Thyroid gland (tissue), 4 donors: ENCODE data around the gene INCENP. TPM values are rescaled to one million over a fixed set of nuclear protein-coding genes. Genes with fewer than 3 reads are reported as not detected.

ENCODE experiments used
- DNase-seq, 2 donors: peaks; one replicate each; pipeline ENCODE4 v3.0.0-alpha.2; 2019
- H3K27ac ChIP-seq, 3 donors: fragments of 200-600 bp; sonication (generic); 1 replicate in 2 of 3; 2 replicates in 1 of 3; pipeline ENCODE4 v1.5.1; 2016 to 2019; ENCODE audit warnings: mild to moderate bottlenecking in 1 of 3, moderate library complexity in 1 of 3
- H3K27me3 ChIP-seq: fragments of 200-600 bp; sonication (generic); one replicate; pipeline ENCODE4 v1.5.1; 2019
- H3K36me3 ChIP-seq, 2 donors: fragments of 200-600 bp; sonication (generic); one replicate each; pipeline ENCODE4 v1.5.1; 2016 to 2019
- H3K4me1 ChIP-seq, 2 donors: fragments of 200-600 bp; sonication (generic); one replicate each; pipeline ENCODE4 v1.5.1; 2017 to 2019
- H3K4me3 ChIP-seq, 3 donors: fragments of 200-600 bp; sonication (generic); replicated peaks in 1 of 3; 1 replicate in 2 of 3; 2 replicates in 1 of 3; pipeline ENCODE4 v1.5.1; 2016; ENCODE audit warnings: mild to moderate bottlenecking in 1 of 3
- H3K9me3 ChIP-seq: fragments of 200-600 bp; sonication (generic); one replicate; pipeline ENCODE4 v1.5.1; 2017
- POLR2A ChIP-seq, 2 donors: fragments of 450-650 bp; IDR thresholded peaks; one replicate each; pipeline ENCODE4 v1.6.1; 2017; ENCODE audit warnings: antibody characterized with exemption in 2 of 2, mild to moderate bottlenecking in 2 of 2, moderate library complexity in 1 of 2
- WGBS, 2 donors: methylation state at CpG; one replicate each; pipeline ENCODE4 v1.1.5; 2017; 5-methylcytosine and 5-hydroxymethylcytosine counted together
- intact Hi-C: fragments of 100-400 bp; cut with DNase I; formaldehyde crosslinking; loops from one replicate; pipeline ENCODE4 v1.15.1; 2023
- total RNA-seq, 4 donors: library from RNA; depleted of rRNA; stranded (reverse); fragments of >200 nt; gene quantifications; one replicate each; pipeline ENCODE4 v1.2.3, GENCODE V29; 2016
- TF ChIP-seq, protein P1 (sequence below), 6 experiments: fragments of 200-600 bp in 3 of 6; fragments of 450-650 bp in 3 of 6; sonication (generic) in 3 of 6; IDR thresholded peaks; one replicate each; pipeline ENCODE4 v1.5.1; 2016 to 2019; ENCODE audit warnings: antibody characterized with exemption in 6 of 6, mild to moderate bottlenecking in 2 of 6, inconsistent platforms in 1 of 6, moderate library complexity in 1 of 6

The INCENP gene
- total RNA-seq, 4 donors from 2014 or later = 16.9 to 99.4 (median 42.4) TPM

DNA sequence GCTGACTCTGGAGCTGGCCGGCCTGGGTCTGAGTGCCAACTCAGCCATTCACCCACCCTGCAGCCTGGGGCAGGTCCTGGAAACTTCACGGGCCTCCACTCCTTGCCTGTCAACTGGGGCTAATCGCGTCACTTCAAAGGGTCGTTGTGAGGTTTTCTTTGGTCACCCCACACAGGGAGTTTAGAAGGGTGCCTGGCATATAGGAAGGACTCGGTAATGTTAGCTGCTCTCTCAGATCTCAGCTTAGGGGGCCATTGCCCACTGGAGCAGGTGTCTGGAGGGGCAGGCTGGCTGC lies 7.3 kb downstream of the INCENP start:
- intact Hi-C loops = no loop called here
- Histone ChIP-seq H3K27me3 (no peaks in the 10 kb centered on the region), H3K27ac (peak overlapping the region in 1 of 3 donors; percentile 46), H3K4me3 (no peak overlapping the region), H3K36me3 (peaks cover 14 to 18% of the 10 kb centered on the region in 2 donors), H3K9me3 (no peaks in the 10 kb centered on the region), H3K4me1 (no peaks in the 10 kb centered on the region)
- TF ChIP-seq POLR2A (IDR thresholded peaks at IDR 0.05) = no peak
- TF ChIP-seq, protein P1, sequence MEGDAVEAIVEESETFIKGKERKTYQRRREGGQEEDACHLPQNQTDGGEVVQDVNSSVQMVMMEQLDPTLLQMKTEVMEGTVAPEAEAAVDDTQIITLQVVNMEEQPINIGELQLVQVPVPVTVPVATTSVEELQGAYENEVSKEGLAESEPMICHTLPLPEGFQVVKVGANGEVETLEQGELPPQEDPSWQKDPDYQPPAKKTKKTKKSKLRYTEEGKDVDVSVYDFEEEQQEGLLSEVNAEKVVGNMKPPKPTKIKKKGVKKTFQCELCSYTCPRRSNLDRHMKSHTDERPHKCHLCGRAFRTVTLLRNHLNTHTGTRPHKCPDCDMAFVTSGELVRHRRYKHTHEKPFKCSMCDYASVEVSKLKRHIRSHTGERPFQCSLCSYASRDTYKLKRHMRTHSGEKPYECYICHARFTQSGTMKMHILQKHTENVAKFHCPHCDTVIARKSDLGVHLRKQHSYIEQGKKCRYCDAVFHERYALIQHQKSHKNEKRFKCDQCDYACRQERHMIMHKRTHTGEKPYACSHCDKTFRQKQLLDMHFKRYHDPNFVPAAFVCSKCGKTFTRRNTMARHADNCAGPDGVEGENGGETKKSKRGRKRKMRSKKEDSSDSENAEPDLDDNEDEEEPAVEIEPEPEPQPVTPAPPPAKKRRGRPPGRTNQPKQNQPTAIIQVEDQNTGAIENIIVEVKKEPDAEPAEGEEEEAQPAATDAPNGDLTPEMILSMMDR (IDR thresholded peaks at IDR 0.05) = no peak
- DNase-seq = no peak
- WGBS, 2 donors = 81 to 96% methylated on average over 5 to 6 of the region's 6 CpGs

DNA sequence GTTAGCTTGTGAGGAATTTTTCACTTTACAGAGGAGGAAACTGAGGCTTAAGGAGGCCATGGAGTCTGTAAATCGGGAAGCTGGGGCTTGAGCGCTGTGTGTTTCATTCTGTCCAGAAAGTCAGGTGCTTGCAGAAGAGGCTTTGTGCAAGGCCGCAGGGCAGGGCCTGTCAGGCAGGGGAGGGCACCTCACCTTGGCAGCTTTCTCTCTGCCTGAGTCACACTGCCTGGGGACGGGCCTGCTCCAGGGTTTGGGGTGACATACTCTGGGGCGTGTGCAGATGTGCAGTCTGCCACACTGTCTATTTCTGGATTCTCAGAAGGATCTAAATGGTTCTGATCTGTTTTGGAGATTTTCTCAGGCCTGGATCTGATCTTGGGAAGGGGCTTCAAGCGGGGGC lies 8.4 kb downstream of the INCENP start:
- Histone ChIP-seq H3K4me3 (no peak overlapping the region), H3K27ac (peak overlapping the region in 1 of 3 donors; percentile 71), H3K27me3 (no peaks in the 10 kb centered on the region), H3K9me3 (no peaks in the 10 kb centered on the region), H3K4me1 (no peaks in the 10 kb centered on the region), H3K36me3 (peaks cover 14 to 18% of the 10 kb centered on the region in 2 donors)
- TF ChIP-seq POLR2A (IDR thresholded peaks at IDR 0.05) = no peak
- TF ChIP-seq, protein P1 (IDR thresholded peaks at IDR 0.05) = no peak
- intact Hi-C loops = no loop called here
- DNase-seq = peak; percentile 78 to 90
- 68 to 81% methylated on average over 6 of the region's 6 CpGs for WGBS, 2 donors

DNA sequence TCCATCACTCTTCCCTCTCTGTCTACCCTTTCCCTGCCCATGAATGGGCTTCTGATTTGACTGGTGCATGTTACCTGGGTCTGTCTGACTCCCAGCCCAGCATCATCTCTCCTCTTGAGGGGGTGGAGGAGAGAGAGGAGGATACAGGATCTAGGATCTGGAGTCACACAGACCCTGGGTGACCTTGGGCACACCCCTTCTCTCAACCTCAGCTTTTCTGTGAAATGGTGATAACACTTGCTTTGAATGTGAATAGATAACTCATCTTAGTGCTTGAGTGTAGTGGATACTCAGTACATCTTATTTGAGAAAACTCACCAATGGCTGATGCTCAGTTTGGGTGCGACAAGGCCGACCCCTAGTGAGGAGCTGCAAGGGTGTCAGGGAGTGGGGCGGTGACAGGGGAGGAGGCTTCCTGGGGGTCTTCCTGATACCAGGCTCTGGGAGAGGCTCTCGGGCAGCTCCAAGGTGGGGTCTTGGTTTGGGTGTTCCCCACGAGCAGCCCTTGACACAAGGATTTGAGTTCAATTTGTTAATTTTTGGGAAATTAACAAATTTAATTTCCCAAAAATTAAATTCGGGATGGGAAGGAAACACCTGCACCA lies 9.0 kb downstream of the INCENP start:
- no peaks in the 10 kb centered on the region for H3K4me1 ChIP-seq
- DNase-seq = no peak
- H3K9me3 ChIP-seq = no peaks in the 10 kb centered on the region
- no peaks in the 10 kb centered on the region for H3K27me3 ChIP-seq
- peak overlapping the region in 1 of 3 donors; percentile 71 for H3K27ac ChIP-seq
- H3K36me3 ChIP-seq = peaks cover 14 to 18% of the 10 kb centered on the region in 2 donors
- intact Hi-C loops = no loop called here
- no peak overlapping the region for H3K4me3 ChIP-seq
- TF ChIP-seq, protein P1 (IDR thresholded peaks at IDR 0.05) = no peak
- TF ChIP-seq POLR2A (IDR thresholded peaks at IDR 0.05) = no peak
- 78 to 82% methylated on average over 6 of the region's 6 CpGs for WGBS, 2 donors

DNA sequence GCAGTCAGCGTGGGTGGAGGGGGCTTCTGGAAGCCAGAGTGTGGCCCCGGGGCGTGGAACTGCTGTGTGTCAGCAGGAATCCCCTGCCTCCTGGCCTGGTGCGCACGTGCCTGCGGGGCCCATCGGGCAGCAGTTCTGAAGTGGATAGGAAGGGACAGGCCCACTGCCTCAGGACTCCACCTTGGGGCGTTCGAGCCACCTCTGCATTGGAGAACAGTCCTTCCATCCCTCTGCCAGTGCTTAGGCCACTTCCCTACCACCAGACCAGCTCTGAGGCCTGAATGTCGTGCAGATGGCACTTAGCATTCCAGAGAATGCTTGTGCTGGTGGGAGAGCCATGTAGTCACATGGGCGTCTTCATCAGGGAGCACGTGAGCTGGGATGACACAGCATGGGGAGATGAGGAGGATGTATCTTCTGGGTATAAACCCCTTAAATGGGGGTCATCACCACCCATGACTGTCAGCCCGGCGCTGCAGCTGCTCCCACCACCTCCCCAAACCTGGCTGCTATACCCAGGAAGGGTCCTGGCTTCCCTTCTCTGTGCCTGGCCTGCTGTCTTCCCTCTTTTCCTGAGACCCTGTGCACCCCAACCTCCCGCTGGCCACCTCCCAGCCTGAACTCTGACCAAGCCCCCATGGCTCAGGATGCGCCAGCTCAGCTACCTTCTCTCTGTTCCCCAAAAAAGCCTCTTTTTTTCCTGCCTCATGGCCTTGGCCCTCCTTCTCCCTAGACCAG lies 9.7 kb downstream of the INCENP start:
- 73 to 77% methylated on average over 14 to 15 of the region's 16 CpGs for WGBS, 2 donors

More for the DNA sequence above, 9.7 kb downstream of the INCENP start:
- peaks cover 14 to 15% of the 10 kb centered on the region in 2 donors for H3K36me3 ChIP-seq
- H3K27me3 ChIP-seq = no peaks in the 10 kb centered on the region
- TF ChIP-seq POLR2A (IDR thresholded peaks at IDR 0.05) = no peak
- TF ChIP-seq, protein P1 (IDR thresholded peaks at IDR 0.05) = no peak
- no peak overlapping the region for H3K4me3 ChIP-seq
- peak; percentile 70 to 81 for DNase-seq
- intact Hi-C loops = no loop called here
- no peaks in the 10 kb centered on the region for H3K4me1 ChIP-seq
- H3K9me3 ChIP-seq = no peaks in the 10 kb centered on the region
- H3K27ac ChIP-seq = peak overlapping the region in 1 of 3 donors; percentile 71
